Panc1 (cell line): Measurements from ENCODE around the gene CBX4. TPM values are rescaled to one million over a fixed set of nuclear protein-coding genes. Genes with fewer than 3 reads are reported as not detected.

Experiments
- ATAC-seq: fragments of 200-7000 bp; cut with Tn5 transposase; 2 replicates; pipeline ENCODE4 v1.9.1; 2020; ENCODE audit warnings: mild to moderate bottlenecking, moderate library complexity
- BruUV-seq: library from RNA; stranded (reverse); fragments of 400-500 nt; replicated peaks from 2 replicates; lab custom pipeline; 2021; lab: Mats Ljungman, UMichigan
- CTCF ChIA-PET: fragments of 300-600 bp; sonication (Branson Sonifier 250); formaldehyde crosslinking; loops from one replicate; lab custom pipeline; 2022; ENCODE audit warnings: antibody characterized with exemption; lab: Charles Lee
- POLR2A ChIA-PET: fragments of 300-600 bp; sonication (Branson Sonifier 250); formaldehyde crosslinking; loops from one replicate; lab custom pipeline; 2022; ENCODE audit warnings: antibody characterized with exemption; lab: Charles Lee
- DNase-seq: peaks from one replicate; pipeline ENCODE4 v3.0.0-alpha.2; 2010; ENCODE audit warnings: low read depth, low spot score
- H3K27ac ChIP-seq: 2 replicates; pipeline ENCODE4 v1.5.1; 2011; ENCODE audit warnings: mild to moderate bottlenecking, low read length, inconsistent platforms
- H3K27me3 ChIP-seq: fragments of 200-500 bp; sonication (Bioruptor generic); 2 replicates; pipeline ENCODE4 v1.6.0; 2014; ENCODE audit warnings: low read length, inconsistent platforms; ENCODE audit not compliant: control insufficient read depth, insufficient read depth
- H3K36me3 ChIP-seq: fragments of 200-500 bp; sonication (Bioruptor generic); 2 replicates; pipeline ENCODE4 v1.5.1; 2014; ENCODE audit warnings: inconsistent platforms, mild to moderate bottlenecking, low read length, moderate library complexity; ENCODE audit not compliant: control insufficient read depth, insufficient read depth
- H3K4me1 ChIP-seq: 2 replicates; pipeline ENCODE4 v1.5.1; 2011; ENCODE audit warnings: inconsistent platforms, mild to moderate bottlenecking, low read length, moderate library complexity; ENCODE audit not compliant: control insufficient read depth, insufficient read depth
- H3K4me3 ChIP-seq, 2 experiments: 2 replicates each; pipeline ENCODE4 v1.5.1; 2011 to 2012; ENCODE audit warnings: low read depth in 2 of 2, low read length in 2 of 2, mild to moderate bottlenecking in 2 of 2, inconsistent platforms in 1 of 2, moderate library complexity in 1 of 2
- H3K9me3 ChIP-seq: fragments of 200-500 bp; sonication (Bioruptor generic); 2 replicates; pipeline ENCODE4 v1.5.1; 2014; ENCODE audit warnings: low read depth, mild to moderate bottlenecking, inconsistent platforms, low read length, moderate library complexity; ENCODE audit not compliant: control insufficient read depth, insufficient read depth
- CTCF ChIP-seq: fragments of 450-650 bp; IDR thresholded peaks from 2 replicates; pipeline ENCODE4 v1.5.1; 2017; ENCODE audit warnings: mild to moderate bottlenecking
- POLR2AphosphoS5 ChIP-seq: IDR thresholded peaks from 2 replicates; pipeline ENCODE4 v1.6.1; 2012; ENCODE audit warnings: mild to moderate bottlenecking, low read depth, low read length, moderate library complexity
- REST ChIP-seq, 2 experiments: IDR thresholded peaks; 2 replicates each; pipeline ENCODE4 v1.6.1; 2011 to 2012; ENCODE audit warnings: low read depth in 2 of 2, control low read depth in 1 of 2, low read length in 1 of 2, mild to moderate bottlenecking in 1 of 2, moderate library complexity in 1 of 2; ENCODE audit not compliant: insufficient read depth in 1 of 2
- SIN3A ChIP-seq: IDR thresholded peaks from 2 replicates; pipeline ENCODE4 v1.6.1; 2012; ENCODE audit warnings: low read depth, mild to moderate bottlenecking, low read length, moderate library complexity, borderline replicate concordance; ENCODE audit not compliant: insufficient read depth
- TCF7L2 ChIP-seq: IDR thresholded peaks from 2 replicates; pipeline ENCODE4 v1.6.1; 2011; ENCODE audit warnings: mild to moderate bottlenecking, low read depth, low read length, inconsistent platforms
- in situ Hi-C: cut with HindIII; loops from 2 replicates; pipeline ENCODE4 v1.10.0; 2016; ENCODE audit warnings: low sequenced_read_pairs, low pct_unique_long_range_greater_than_20kb
- intact Hi-C: fragments of 100-400 bp; cut with micrococcal nuclease; formaldehyde crosslinking; loops from one replicate; pipeline ENCODE4 v1.10.0; 2022; ENCODE audit not compliant: unreplicated experiment
- total RNA-seq: library from RNA; stranded (reverse); gene quantifications from one replicate; pipeline ENCODE4 v1.2.1, GENCODE V29; 2021; ENCODE audit not compliant: unreplicated experiment

The CBX4 gene
- total RNA-seq, 1 experiment from 2014 or later, result 48.6 TPM

GRCh38 chr17:79872762-79873161 lies 33.5 kb upstream of the CBX4 start:
- no TSS peak for BruUV-seq
- intact Hi-C loops, result no loop called here
- POLR2A ChIA-PET, result no interaction called here

GRCh38 chr17:79871131-79871530 lies 31.9 kb upstream of the CBX4 start:
- no peak overlapping the region for H3K4me3 ChIP-seq
- intact Hi-C loops, result no loop called here
- H3K27me3 ChIP-seq, result no peaks in the 10 kb centered on the region
- ATAC-seq (no peak), DNase-seq (no peak)
- H3K27ac ChIP-seq, result no peak overlapping the region
- CTCF ChIA-PET, result no interaction called here
- TF ChIP-seq SIN3A (no peak), CTCF (no peak), POLR2AphosphoS5 (no peak)
- no peaks in the 10 kb centered on the region for H3K36me3 ChIP-seq
- no TSS peak for BruUV-seq
- in situ Hi-C loops, result loop anchor here (25.0 kb wide), 1 partner anchor 116 kb away; no protein-coding TSS in a partner anchor
- no peaks in the 10 kb centered on the region for H3K4me1 ChIP-seq
- POLR2A ChIA-PET, result interaction anchor here (0.6 kb wide), 1 partner anchor 65 kb away, joined by 3 read pairs; no protein-coding TSS in a partner anchor
- no peaks in the 10 kb centered on the region for H3K9me3 ChIP-seq

More at GRCh38 chr17:79872762-79873161, 33.5 kb upstream of the CBX4 start:
- no peaks in the 10 kb centered on the region for H3K36me3 ChIP-seq
- no peaks in the 10 kb centered on the region for H3K4me1 ChIP-seq
- CTCF ChIA-PET, result interaction anchor here (0.6 kb wide), 1 partner anchor 58 kb away, joined by 3 read pairs; no protein-coding TSS in a partner anchor
- H3K27ac ChIP-seq, result no peak overlapping the region
- ATAC-seq (no peak), DNase-seq (no peak)
- H3K4me3 ChIP-seq, result no peak overlapping the region
- no peaks in the 10 kb centered on the region for H3K27me3 ChIP-seq
- TF ChIP-seq SIN3A (no peak), REST (IDR thresholded peaks at IDR 0.05; ENCODE audit: insufficient read depth in 1 of 2, low read depth in 2 of 2, low read length in 1 of 2) (no peak), TCF7L2 (no peak), CTCF (no peak), POLR2AphosphoS5 (no peak)
- H3K9me3 ChIP-seq, result no peaks in the 10 kb centered on the region
- in situ Hi-C loops, result loop anchor here (25.0 kb wide), 1 partner anchor 115 kb away; no protein-coding TSS in a partner anchor
